ENCODE results near the gene RNF166.

DNA sequence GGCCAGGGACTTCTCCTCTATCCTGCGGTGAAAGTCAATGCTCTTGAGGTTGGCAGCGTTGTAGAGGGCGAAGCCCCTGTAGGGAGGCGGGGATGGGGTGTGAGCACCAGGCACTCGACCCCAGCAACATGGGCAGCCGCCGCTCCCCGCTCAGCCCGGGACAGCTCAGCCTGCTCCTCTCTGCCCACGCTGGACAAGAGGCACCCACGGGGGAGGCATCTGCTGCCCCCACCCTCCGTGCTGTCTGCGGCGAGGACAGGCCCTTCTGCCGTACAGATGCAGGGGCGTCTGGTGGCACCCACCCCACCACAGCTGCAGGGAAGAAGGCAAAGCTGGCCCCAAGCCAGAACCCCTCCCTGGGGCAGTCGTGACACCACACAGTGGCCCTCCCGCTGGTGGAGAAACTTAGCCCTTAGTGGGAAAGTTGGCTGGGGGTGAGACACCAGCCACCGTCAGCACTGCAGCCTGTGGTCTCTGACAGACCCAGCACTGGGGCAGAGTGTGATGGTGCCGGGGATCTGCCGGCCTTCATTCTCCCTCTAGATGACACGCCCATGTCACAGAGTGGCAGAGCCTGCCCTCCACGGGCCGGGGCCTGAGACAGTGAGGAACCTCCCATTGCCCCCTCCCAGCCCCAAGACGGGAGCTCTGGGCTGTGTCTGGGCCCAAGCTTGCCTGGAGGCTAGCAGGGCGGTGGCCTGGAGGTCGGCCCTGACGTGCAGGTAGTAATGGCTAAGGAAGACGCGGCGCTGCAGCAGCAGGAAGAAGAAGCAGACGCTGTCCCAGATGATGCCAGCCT lies 19.6 kb upstream of the RNF166 start:
- TF ChIP-seq CTCF (IDR thresholded peaks at IDR 0.05; ENCODE audit: poor library complexity, severe bottlenecking) (no peak), TAF1 (IDR thresholded peaks at IDR 0.05; ENCODE audit: low read depth) (no peak), EP300 (conservative IDR thresholded peaks at IDR 0.05; ENCODE audit: poor library complexity, severe bottlenecking) (no peak), EZH2 (IDR thresholded peaks at IDR 0.05; ENCODE audit: borderline replicate concordance, insufficient read depth, low read length, poor library complexity, severe bottlenecking) (no peak), RAD21 (conservative IDR thresholded peaks at IDR 0.05) (no peak), REST (IDR thresholded peaks at IDR 0.05; ENCODE audit: borderline replicate concordance) (no peak)

All from neural cell (in vitro differentiated cells).